GM21717 (cell line): Measurements from ENCODE around the gene ANKRD11.
"Not testable (repeated sequence)": the region's sequence is repeated elsewhere in the genome, so short reads cannot be mapped to it uniquely, and the experiment has no call there.

Source experiments
- ATAC-seq: cut with Tn5 transposase; IDR thresholded peaks from one replicate; pipeline ENCODE4 v1.9.1; 2021; ENCODE audit warnings: mild to moderate bottlenecking, moderate library complexity; ENCODE audit not compliant: unreplicated experiment

ANKRD11 gene

DNA sequence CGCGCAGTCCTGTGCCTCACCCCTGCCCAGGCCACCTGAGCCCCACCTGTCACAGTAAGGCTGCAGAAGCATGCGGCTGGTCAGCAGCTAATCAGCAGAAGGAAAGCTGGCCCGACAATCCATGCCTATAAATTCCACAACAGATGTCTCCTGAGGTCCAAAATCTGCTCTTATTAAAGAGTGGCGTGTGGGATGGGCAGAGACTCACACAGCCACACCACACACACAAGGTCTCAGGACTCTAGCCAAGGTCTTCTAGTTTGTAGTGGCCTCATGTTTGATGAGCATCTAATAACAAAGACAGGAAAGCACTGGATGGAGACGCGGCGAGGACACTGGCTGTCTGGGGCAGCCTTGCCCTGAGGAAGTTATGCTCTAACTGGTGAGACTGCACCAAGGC is 55.9 kb downstream of the ANKRD11 start:
- ATAC-seq: no peak

GRCh38 chr16:89433363-89433984 is 56.9 kb downstream of the ANKRD11 start:
- not testable (repeated sequence) for ATAC-seq

DNA sequence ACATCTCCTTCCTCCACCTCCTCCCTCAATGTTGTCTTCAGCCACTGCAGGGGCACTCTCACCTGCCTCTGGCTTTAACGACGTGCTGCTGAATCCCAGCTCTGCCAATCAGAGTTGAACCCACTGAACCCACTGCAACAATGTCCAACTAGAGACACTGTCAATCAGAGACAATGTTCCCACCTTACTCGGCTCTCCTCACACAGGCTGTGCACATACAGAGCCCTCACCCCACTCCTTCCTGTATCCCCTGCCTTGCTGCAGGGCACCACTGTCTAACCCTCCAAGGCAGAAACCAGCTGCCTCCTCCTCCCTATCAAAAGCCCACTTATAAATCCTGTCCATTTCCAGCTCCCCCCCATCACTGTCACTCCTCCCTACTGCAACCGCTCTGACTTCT is 58.7 kb downstream of the ANKRD11 start:
- ATAC-seq: no peak

DNA sequence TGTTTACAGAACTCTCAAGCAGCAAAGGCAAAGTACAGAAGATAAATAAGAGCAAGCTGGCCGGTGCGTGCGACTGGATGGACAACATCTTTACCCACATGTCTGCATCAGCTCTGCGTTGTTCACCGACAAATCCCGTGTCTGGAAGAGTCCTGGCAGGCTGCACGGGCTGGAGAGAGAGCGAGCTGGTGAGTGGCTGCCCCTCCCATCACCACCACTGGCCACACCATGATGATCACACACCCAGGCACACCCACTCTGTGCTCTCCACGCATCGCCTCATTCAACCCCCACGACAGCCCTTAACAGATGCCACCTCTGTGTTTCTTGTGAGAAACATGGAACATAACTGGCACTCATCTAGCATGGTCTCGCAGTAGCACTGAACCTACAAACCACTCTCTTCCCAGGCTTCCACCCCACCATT is 59.2 kb downstream of the ANKRD11 start:
- ATAC-seq: no peak

- ATAC-seq: no peak
These were observed 59.8 kb downstream of the ANKRD11 start for GRCh38 chr16:89430436-89431157.

DNA sequence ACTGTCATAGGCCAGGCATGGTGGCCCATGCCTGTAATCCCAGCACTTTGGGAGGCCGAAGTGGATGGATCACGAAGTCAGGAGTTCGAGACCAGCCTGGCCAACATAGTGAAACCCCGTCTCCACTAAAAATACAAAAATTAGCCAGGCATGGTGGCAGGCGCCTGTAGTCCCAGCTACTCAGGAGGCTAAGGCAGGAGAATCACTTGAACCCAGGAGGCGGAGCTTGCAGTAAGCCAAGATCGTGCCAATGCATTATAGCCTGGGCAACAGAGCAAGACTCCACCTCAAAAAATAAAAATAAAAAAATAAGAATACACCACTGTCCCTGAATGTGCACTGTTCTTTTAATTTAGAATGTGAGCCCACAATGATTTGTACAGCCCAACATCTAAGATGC is 61.8 kb downstream of the ANKRD11 start:
- ATAC-seq: not testable (repeated sequence)

- ATAC-seq: no peak
These were observed 63.4 kb downstream of the ANKRD11 start for GRCh38 chr16:89426736-89427530.

- no peak for ATAC-seq
These were observed 64.8 kb downstream of the ANKRD11 start for GRCh38 chr16:89425523-89425922.

GRCh38 chr16:89423681-89424260 is 66.6 kb downstream of the ANKRD11 start:
- ATAC-seq: no peak

- peak; percentile 61 for ATAC-seq
These were observed 67.3 kb downstream of the ANKRD11 start for GRCh38 chr16:89422905-89423630.

GRCh38 chr16:89422527-89422904 is 67.8 kb downstream of the ANKRD11 start:
- ATAC-seq: peak; percentile 61

DNA sequence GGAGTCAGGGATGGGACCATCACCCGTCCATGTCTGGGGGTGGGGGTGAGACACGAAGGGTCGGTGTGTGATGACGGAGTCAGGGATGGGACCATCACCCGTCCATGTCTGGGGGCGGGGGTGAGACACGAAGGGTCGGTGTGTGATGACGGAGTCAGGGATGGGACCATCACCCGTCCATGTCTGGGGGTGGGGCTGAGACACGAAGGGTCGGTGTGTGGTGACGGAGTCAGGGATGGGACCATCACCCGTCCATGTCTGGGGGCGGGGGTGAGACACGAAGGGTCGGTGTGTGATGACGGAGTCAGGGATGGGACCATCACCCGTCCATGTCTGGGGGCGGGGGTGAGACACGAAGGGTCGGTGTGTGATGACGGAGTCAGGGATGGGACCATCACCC is 69.1 kb downstream of the ANKRD11 start:
- not testable (repeated sequence) for ATAC-seq

DNA sequence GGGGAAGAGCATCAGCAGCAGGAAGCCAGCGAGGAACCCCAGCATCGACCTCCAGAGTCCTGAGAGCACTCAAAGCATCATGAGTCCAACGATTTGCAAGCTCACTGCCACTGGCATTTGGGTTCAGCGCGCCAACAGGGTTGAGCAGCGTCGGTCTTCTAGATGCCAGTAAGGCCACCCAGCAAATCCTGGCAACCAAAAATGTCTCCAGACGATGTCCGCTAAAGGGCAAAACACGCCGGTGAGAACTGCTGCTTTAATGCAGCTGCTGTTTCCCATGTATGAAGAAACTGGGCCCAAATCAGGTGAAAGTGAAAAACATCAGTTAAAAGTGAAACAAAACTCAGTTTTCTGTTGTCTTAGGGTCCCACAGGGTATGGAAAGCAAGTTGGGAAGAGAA is 70.2 kb downstream of the ANKRD11 start:
- no peak for ATAC-seq

GRCh38 chr16:89418352-89418751 is 72.0 kb downstream of the ANKRD11 start:
- no peak for ATAC-seq

GRCh38 chr16:89417352-89417751 is 73.0 kb downstream of the ANKRD11 start:
- ATAC-seq: no peak

GRCh38 chr16:89413811-89414585 is 76.4 kb downstream of the ANKRD11 start:
- no peak for ATAC-seq

DNA sequence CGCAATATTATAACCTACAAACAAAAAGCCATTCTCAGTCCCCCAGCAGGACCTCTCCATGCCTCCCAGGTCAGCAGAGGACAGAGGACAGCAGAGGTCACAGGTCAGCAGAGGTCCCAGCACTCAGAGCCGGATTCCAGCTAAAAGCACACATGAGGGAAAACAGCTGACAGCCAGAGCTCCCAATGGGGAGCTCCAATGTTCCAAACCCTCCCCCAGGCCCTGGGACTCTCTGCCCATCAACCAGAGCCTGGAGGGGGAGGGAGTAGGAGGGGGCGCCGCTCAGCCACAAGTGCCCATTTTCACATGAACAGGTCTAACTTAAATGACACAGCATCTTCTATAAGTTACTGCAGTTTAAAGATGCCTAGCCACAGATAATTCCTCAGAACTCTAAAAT is 77.5 kb downstream of the ANKRD11 start:
- ATAC-seq: no peak

GRCh38 chr16:89411335-89411850 is 79.0 kb downstream of the ANKRD11 start:
- ATAC-seq: no peak

GRCh38 chr16:89410794-89411309 is 79.5 kb downstream of the ANKRD11 start:
- ATAC-seq: no peak

DNA sequence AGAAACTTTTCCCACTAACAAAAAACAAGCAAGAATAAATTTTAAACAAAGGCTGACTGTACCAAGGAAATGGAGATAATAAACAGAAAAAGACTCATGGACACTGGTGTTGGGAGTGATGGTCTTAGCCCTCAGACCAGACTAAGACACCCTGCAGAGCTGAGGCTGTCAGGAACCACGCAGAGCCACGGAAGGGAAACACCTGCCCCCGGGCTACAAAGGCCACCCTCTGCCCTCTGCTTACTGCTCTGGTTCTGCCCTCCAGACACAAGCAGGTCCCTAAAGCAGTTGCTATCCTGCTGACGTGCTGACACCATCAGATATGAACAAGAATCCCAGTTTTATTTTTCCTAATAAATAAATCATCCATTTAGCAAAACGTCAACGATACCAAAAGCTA is 80.0 kb downstream of the ANKRD11 start:
- no peak for ATAC-seq
